HepG2 (cell line): ENCODE results near the gene NFIC. TPM values are rescaled to one million over a fixed set of nuclear protein-coding genes. Genes with fewer than 3 reads are reported as not detected.
A peak's percentile ranks its signal among the peaks of the same experiment; 100 is the strongest.

Experiments
- HES4 ChIP-seq: sonication (generic); formaldehyde crosslinking; IDR thresholded peaks from 2 replicates; pipeline ENCODE4 v1.9.0; 2021; ENCODE audit warnings: mild to moderate bottlenecking, missing genetic modification reagents, borderline replicate concordance
- ISL2 ChIP-seq: sonication (generic); formaldehyde crosslinking; IDR thresholded peaks from 2 replicates; pipeline ENCODE4 v1.5.0; 2020; ENCODE audit warnings: missing genetic modification reagents
- MEIS2 ChIP-seq: sonication (generic); formaldehyde crosslinking; IDR thresholded peaks from 2 replicates; pipeline ENCODE4 v1.9.0; 2021; ENCODE audit warnings: mild to moderate bottlenecking, missing genetic modification reagents
- PCBP1 ChIP-seq: fragments of 200-400 bp; formaldehyde crosslinking; IDR thresholded peaks from 2 replicates; pipeline ENCODE4 v1.6.1; 2017; ENCODE audit warnings: mild to moderate bottlenecking, low read depth, low read length, borderline replicate concordance
- RELA ChIP-seq: sonication (generic); formaldehyde crosslinking; IDR thresholded peaks from 2 replicates; pipeline ENCODE4 v1.4.0; 2020; ENCODE audit warnings: missing genetic modification reagents
- SMYD3 ChIP-seq: sonication (generic); formaldehyde crosslinking; IDR thresholded peaks from 2 replicates; pipeline ENCODE4 v1.8.1; 2023; ENCODE audit warnings: mild to moderate bottlenecking, missing genetic modification reagents
- polyA plus RNA-seq, 8 experiments: library from polyadenylated mRNA; depleted of rRNA in 3 of 8; stranded (reverse) in 7 of 8; unstranded in 1 of 8; fragments of >200 nt; fragmentation: Illumina TruSeq in 4 of 8; extraction: Trizol in 4 of 8; gene quantifications; 2 replicates each; pipeline versions ENCODE4 v1.2.1 to v1.2.3, GENCODE V29; 2011 to 2016; ENCODE audit warnings: low read depth in 4 of 8, missing spikeins in 1 of 8, mixed read lengths in 1 of 8; ENCODE audit not compliant: insufficient read depth in 1 of 8
- total RNA-seq, 5 experiments: library from RNA; depleted of rRNA; stranded (reverse); fragments of >200 nt; fragmentation: Illumina TruSeq; extraction: Trizol; gene quantifications; 2 replicates each; pipeline ENCODE4 v1.2.3, GENCODE V29; 2016; ENCODE audit warnings: low read depth in 1 of 5
- TF ChIP-seq, protein P1 (sequence below): sonication (generic); formaldehyde crosslinking; conservative IDR thresholded peaks from 2 replicates; pipeline ENCODE4 v1.4.0; 2020; ENCODE audit warnings: mild to moderate bottlenecking, missing genetic modification reagents, moderate library complexity
- TF ChIP-seq, protein P2 (sequence below): sonication (generic); formaldehyde crosslinking; IDR thresholded peaks from 2 replicates; pipeline ENCODE4 v1.4.0; 2020; ENCODE audit warnings: missing genetic modification reagents
- TF ChIP-seq, protein P3 (sequence below), 2 experiments: IDR thresholded peaks; 2 replicates each; pipeline ENCODE4 v1.6.1; 2011 to 2012; ENCODE audit warnings: low read length in 2 of 2, borderline replicate concordance in 1 of 2, low read depth in 1 of 2, mild to moderate bottlenecking in 1 of 2, moderate library complexity in 1 of 2
- TF ChIP-seq, protein P4 (sequence below): sonication (generic); formaldehyde crosslinking; IDR thresholded peaks from 2 replicates; pipeline ENCODE4 v1.5.0; 2020; ENCODE audit warnings: mild to moderate bottlenecking, missing genetic modification reagents
- TF ChIP-seq, protein P5 (sequence below): sonication (generic); formaldehyde crosslinking; IDR thresholded peaks from 2 replicates; pipeline ENCODE4 v1.4.0; 2020; ENCODE audit warnings: mild to moderate bottlenecking, low read depth, missing genetic modification reagents
- TF ChIP-seq, protein P6 (sequence below): sonication (generic); formaldehyde crosslinking; IDR thresholded peaks from 2 replicates; pipeline ENCODE4 v1.5.1; 2020; ENCODE audit warnings: missing genetic modification reagents, mild to moderate bottlenecking, borderline replicate concordance

NFIC gene
- total and polyA plus RNA-seq, 2 of the 13 experiments (the other 11 are each of a cell fraction or from before 2014, with no cell fraction given), result 1.3 to 2.5 TPM

DNA sequence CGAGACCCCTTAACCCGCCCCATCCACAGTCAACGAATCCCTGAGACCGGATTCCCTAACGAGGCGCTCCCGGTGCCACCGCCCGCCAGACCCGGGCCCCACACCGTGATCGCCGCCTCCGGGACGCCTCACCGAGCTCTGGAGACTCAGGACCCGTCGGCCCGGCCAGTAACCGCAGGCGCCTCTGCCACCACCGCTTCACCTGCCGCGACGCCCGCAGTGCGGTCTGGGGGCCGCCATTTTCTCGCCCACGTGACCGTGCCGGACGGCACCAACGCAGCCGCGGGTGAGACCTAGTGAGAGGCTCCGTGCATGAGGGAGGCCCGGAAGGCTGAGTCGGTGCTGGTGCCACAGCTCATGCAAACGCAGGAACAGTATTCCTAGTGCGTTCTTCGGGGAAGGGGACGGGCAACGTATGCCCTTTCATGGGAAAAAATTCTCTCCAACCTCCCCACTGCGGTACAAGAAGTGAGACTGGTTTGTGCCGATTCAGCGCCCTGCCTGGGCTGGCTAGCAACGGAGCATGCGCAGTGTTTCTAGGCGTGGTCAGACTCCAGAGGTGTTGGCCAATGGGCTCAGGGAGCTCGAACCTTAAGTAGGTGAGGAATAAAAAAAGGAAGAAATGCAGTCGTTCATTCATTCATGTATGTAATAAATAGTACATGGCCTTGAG is 134.2 kb downstream of the NFIC start, which contains the start of gene DOHH (continued):
- TF ChIP-seq, protein P1, sequence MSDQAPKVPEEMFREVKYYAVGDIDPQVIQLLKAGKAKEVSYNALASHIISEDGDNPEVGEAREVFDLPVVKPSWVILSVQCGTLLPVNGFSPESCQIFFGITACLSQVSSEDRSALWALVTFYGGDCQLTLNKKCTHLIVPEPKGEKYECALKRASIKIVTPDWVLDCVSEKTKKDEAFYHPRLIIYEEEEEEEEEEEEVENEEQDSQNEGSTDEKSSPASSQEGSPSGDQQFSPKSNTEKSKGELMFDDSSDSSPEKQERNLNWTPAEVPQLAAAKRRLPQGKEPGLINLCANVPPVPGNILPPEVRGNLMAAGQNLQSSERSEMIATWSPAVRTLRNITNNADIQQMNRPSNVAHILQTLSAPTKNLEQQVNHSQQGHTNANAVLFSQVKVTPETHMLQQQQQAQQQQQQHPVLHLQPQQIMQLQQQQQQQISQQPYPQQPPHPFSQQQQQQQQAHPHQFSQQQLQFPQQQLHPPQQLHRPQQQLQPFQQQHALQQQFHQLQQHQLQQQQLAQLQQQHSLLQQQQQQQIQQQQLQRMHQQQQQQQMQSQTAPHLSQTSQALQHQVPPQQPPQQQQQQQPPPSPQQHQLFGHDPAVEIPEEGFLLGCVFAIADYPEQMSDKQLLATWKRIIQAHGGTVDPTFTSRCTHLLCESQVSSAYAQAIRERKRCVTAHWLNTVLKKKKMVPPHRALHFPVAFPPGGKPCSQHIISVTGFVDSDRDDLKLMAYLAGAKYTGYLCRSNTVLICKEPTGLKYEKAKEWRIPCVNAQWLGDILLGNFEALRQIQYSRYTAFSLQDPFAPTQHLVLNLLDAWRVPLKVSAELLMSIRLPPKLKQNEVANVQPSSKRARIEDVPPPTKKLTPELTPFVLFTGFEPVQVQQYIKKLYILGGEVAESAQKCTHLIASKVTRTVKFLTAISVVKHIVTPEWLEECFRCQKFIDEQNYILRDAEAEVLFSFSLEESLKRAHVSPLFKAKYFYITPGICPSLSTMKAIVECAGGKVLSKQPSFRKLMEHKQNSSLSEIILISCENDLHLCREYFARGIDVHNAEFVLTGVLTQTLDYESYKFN (CRISPR knock-in tag), result peak; percentile 58
- TF ChIP-seq, protein P2, sequence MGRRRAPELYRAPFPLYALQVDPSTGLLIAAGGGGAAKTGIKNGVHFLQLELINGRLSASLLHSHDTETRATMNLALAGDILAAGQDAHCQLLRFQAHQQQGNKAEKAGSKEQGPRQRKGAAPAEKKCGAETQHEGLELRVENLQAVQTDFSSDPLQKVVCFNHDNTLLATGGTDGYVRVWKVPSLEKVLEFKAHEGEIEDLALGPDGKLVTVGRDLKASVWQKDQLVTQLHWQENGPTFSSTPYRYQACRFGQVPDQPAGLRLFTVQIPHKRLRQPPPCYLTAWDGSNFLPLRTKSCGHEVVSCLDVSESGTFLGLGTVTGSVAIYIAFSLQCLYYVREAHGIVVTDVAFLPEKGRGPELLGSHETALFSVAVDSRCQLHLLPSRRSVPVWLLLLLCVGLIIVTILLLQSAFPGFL (CRISPR knock-in tag), result no peak
- TF ChIP-seq ISL2, result no peak; the same call in 1 of the 2 replicates
- TF ChIP-seq, protein P3, sequence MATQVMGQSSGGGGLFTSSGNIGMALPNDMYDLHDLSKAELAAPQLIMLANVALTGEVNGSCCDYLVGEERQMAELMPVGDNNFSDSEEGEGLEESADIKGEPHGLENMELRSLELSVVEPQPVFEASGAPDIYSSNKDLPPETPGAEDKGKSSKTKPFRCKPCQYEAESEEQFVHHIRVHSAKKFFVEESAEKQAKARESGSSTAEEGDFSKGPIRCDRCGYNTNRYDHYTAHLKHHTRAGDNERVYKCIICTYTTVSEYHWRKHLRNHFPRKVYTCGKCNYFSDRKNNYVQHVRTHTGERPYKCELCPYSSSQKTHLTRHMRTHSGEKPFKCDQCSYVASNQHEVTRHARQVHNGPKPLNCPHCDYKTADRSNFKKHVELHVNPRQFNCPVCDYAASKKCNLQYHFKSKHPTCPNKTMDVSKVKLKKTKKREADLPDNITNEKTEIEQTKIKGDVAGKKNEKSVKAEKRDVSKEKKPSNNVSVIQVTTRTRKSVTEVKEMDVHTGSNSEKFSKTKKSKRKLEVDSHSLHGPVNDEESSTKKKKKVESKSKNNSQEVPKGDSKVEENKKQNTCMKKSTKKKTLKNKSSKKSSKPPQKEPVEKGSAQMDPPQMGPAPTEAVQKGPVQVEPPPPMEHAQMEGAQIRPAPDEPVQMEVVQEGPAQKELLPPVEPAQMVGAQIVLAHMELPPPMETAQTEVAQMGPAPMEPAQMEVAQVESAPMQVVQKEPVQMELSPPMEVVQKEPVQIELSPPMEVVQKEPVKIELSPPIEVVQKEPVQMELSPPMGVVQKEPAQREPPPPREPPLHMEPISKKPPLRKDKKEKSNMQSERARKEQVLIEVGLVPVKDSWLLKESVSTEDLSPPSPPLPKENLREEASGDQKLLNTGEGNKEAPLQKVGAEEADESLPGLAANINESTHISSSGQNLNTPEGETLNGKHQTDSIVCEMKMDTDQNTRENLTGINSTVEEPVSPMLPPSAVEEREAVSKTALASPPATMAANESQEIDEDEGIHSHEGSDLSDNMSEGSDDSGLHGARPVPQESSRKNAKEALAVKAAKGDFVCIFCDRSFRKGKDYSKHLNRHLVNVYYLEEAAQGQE (IDR thresholded peaks at IDR 0.05; ENCODE audit: borderline replicate concordance in 1 of 2, low read depth in 1 of 2, low read length in 2 of 2), result peak in 1 of 2 experiments; percentile 83; a peak in 1 of 4 replicates
- TF ChIP-seq, protein P4, sequence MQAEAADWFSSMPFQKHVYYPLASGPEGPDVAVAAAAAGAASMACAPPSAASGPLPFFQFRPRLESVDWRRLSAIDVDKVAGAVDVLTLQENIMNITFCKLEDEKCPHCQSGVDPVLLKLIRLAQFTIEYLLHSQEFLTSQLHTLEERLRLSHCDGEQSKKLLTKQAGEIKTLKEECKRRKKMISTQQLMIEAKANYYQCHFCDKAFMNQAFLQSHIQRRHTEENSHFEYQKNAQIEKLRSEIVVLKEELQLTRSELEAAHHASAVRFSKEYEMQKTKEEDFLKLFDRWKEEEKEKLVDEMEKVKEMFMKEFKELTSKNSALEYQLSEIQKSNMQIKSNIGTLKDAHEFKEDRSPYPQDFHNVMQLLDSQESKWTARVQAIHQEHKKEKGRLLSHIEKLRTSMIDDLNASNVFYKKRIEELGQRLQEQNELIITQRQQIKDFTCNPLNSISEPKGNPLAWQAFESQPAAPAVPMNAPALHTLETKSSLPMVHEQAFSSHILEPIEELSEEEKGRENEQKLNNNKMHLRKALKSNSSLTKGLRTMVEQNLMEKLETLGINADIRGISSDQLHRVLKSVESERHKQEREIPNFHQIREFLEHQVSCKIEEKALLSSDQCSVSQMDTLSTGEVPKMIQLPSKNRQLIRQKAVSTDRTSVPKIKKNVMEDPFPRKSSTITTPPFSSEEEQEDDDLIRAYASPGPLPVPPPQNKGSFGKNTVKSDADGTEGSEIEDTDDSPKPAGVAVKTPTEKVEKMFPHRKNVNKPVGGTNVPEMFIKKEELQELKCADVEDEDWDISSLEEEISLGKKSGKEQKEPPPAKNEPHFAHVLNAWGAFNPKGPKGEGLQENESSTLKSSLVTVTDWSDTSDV (CRISPR knock-in tag), result peak; percentile 75; the same call in 1 of the 2 replicates
- TF ChIP-seq MEIS2 (CRISPR knock-in tag), result 0 out of 2 replicates have a peak, but pooled peaks have one; percentile 45
- peak; percentile 78; the same call in 1 of the 2 replicates for TF ChIP-seq RELA (CRISPR knock-in tag)
- 0 out of 2 replicates have a peak, but pooled peaks have one; percentile 67 for TF ChIP-seq HES4 (CRISPR knock-in tag)
- TF ChIP-seq, protein P5, sequence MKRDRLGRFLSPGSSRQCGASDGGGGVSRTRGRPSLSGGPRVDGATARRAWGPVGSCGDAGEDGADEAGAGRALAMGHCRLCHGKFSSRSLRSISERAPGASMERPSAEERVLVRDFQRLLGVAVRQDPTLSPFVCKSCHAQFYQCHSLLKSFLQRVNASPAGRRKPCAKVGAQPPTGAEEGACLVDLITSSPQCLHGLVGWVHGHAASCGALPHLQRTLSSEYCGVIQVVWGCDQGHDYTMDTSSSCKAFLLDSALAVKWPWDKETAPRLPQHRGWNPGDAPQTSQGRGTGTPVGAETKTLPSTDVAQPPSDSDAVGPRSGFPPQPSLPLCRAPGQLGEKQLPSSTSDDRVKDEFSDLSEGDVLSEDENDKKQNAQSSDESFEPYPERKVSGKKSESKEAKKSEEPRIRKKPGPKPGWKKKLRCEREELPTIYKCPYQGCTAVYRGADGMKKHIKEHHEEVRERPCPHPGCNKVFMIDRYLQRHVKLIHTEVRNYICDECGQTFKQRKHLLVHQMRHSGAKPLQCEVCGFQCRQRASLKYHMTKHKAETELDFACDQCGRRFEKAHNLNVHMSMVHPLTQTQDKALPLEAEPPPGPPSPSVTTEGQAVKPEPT (CRISPR knock-in tag), result no peak; the same call in 1 of the 2 replicates
- TF ChIP-seq SMYD3, result no peak
- TF ChIP-seq PCBP1, result peak; percentile 82; the same call in 1 of the 2 replicates
- TF ChIP-seq, protein P6, sequence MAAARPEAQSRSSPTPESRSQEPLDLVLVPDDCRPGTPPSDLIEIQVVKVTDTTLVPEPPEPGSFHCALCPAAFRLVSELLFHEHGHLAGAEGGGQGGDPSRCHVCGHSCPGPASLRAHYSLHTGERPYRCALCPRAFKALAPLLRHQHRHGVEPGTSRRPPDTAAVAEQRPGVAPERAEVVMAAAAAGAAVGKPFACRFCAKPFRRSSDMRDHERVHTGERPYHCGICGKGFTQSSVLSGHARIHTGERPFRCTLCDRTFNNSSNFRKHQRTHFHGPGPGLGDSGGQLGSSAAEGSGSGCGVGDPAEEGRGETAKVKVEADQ (CRISPR knock-in tag), result peak; percentile 80; the same call in 1 of the 2 replicates
